Endothelial cell of umbilical vein (primary cell): ENCODE results near the gene MME. TPM values are rescaled to one million over a fixed set of nuclear protein-coding genes. Genes with fewer than 3 reads are reported as not detected.

Experiments used
- BruUV-seq: library from RNA; stranded (reverse); fragments of 400-500 nt; replicated peaks from 2 replicates; lab custom pipeline; 2021; lab: Mats Ljungman, UMichigan
- CTCF ChIA-PET: fragments of 300-600, 350-600 bp; sonication (Branson Sonifier 250); formaldehyde crosslinking; loops from one replicate; lab custom pipeline; 2021; ENCODE audit warnings: antibody characterized with exemption, inconsistent platforms; lab: Charles Lee
- POLR2A ChIA-PET: fragments of 300-600, 350-600 bp; sonication (Branson Sonifier 250); formaldehyde crosslinking; loops from one replicate; lab custom pipeline; 2021; ENCODE audit warnings: antibody characterized with exemption, inconsistent platforms; lab: Charles Lee
- DNase-seq: peaks from one replicate; pipeline ENCODE4 v3.0.0-alpha.2; 2011; ENCODE audit warnings: low read depth, low spot score
- FAIRE-seq: peaks from 2 replicates; lab custom pipeline; 2011; peaks lifted over from hg19 to GRCh38; lab: Jason Lieb, UNC
- H2AFZ ChIP-seq: 2 replicates; pipeline ENCODE4 v1.6.0; 2012; ENCODE audit warnings: low read depth, low read length, control low read depth, inconsistent platforms
- H3K27ac ChIP-seq: 2 replicates; pipeline ENCODE4 v1.5.1; 2011; ENCODE audit warnings: low read depth, mild to moderate bottlenecking, control low read depth, low read length, moderate library complexity; ENCODE audit not compliant: insufficient read depth
- H3K27me3 ChIP-seq, 2 experiments: 2 replicates each; pipeline versions ENCODE4 v1.6.0 to v1.6.1; 2011; ENCODE audit warnings: low read length in 2 of 2, mixed read lengths in 1 of 2; ENCODE audit not compliant: control insufficient read depth in 2 of 2, insufficient read depth in 2 of 2
- H3K36me3 ChIP-seq, 2 experiments: 2 replicates in 1 of 2; 3 replicates in 1 of 2; pipeline ENCODE4 v1.5.1; 2011; ENCODE audit warnings: low read length in 2 of 2, mild to moderate bottlenecking in 1 of 2, moderate library complexity in 1 of 2; ENCODE audit not compliant: control insufficient read depth in 2 of 2, insufficient read depth in 2 of 2; ENCODE audit errors: extremely low read depth in 1 of 2
- H3K4me1 ChIP-seq: 3 replicates; pipeline ENCODE4 v1.5.1; 2011; ENCODE audit warnings: mild to moderate bottlenecking, low read length; ENCODE audit not compliant: control insufficient read depth, insufficient read depth; ENCODE audit errors: extremely low read depth
- H3K4me2 ChIP-seq: 2 replicates; pipeline ENCODE4 v1.6.1; 2011; ENCODE audit warnings: low read length, control low read depth, mixed read lengths; ENCODE audit not compliant: insufficient read depth
- H3K4me3 ChIP-seq, 3 experiments: fragments of 200-600 bp in 1 of 3; sonication (generic), shearing (Covaris generic) in 1 of 3; replicated peaks in 1 of 3; 2 replicates each; pipeline ENCODE4 v1.5.1; 2011 to 2016; ENCODE audit warnings: control low read depth in 3 of 3, low read length in 3 of 3, mild to moderate bottlenecking in 2 of 3, inconsistent platforms in 1 of 3, low read depth in 1 of 3, moderate library complexity in 1 of 3; ENCODE audit not compliant: insufficient read depth in 1 of 3
- H3K79me2 ChIP-seq: 2 replicates; pipeline ENCODE4 v1.6.0; 2012; ENCODE audit warnings: low read length, inconsistent platforms; ENCODE audit not compliant: control insufficient read depth, insufficient read depth
- H3K9ac ChIP-seq: replicated peaks from 2 replicates; pipeline ENCODE3; 2011; ENCODE audit warnings: low read length, control low read depth; ENCODE audit not compliant: insufficient read depth; ENCODE audit errors: extremely low read depth
- H3K9me1 ChIP-seq: replicated peaks from 3 replicates; pipeline ENCODE4 v1.6.0; 2011; ENCODE audit warnings: mild to moderate bottlenecking, low read length; ENCODE audit not compliant: control insufficient read depth, insufficient read depth; ENCODE audit errors: extremely low read depth
- H3K9me3 ChIP-seq: replicated peaks from 2 replicates; pipeline ENCODE4 v1.5.1; 2012; ENCODE audit warnings: low read length, inconsistent platforms; ENCODE audit not compliant: control insufficient read depth, insufficient read depth
- H4K20me1 ChIP-seq: replicated peaks from 2 replicates; pipeline ENCODE3; 2011; ENCODE audit warnings: mild to moderate bottlenecking, low read length; ENCODE audit not compliant: control insufficient read depth, insufficient read depth; ENCODE audit errors: extremely low read depth
- CTCF ChIP-seq, 2 donors: IDR thresholded peaks; 1 replicate in 1 of 2; 2 replicates in 1 of 2; pipeline ENCODE4 v1.5.1; 2011; ENCODE audit warnings: low read length in 2 of 2, mild to moderate bottlenecking in 2 of 2, moderate library complexity in 2 of 2, control low read depth in 1 of 2, inconsistent platforms in 1 of 2, low read depth in 1 of 2; ENCODE audit not compliant: insufficient read depth in 1 of 2; ENCODE audit errors: extremely low read depth in 1 of 2
- EZH2 ChIP-seq: IDR thresholded peaks from 2 replicates; pipeline ENCODE4 v1.6.1; 2012; ENCODE audit warnings: borderline replicate concordance, low read depth, mild to moderate bottlenecking, moderate library complexity, low read length, inconsistent platforms; ENCODE audit not compliant: severe bottlenecking
- FOS ChIP-seq: IDR thresholded peaks from 2 replicates; pipeline ENCODE4 v1.6.1; 2011; ENCODE audit warnings: mild to moderate bottlenecking, low read length, moderate library complexity, borderline replicate concordance; ENCODE audit not compliant: insufficient read depth
- GATA2 ChIP-seq: IDR thresholded peaks from 2 replicates; pipeline ENCODE4 v1.7.0; 2011; ENCODE audit warnings: low read depth, mild to moderate bottlenecking, moderate library complexity, mixed read lengths, low read length; ENCODE audit not compliant: insufficient read length, insufficient read depth
- JUN ChIP-seq: IDR thresholded peaks from 2 replicates; pipeline ENCODE4 v1.6.1; 2011; ENCODE audit warnings: borderline replicate concordance, low read depth; ENCODE audit not compliant: insufficient read length, insufficient read depth
- MYC ChIP-seq: IDR thresholded peaks from one replicate; pipeline ENCODE4 v1.6.1; 2011; ENCODE audit warnings: mild to moderate bottlenecking, low read depth, low read length
- POLR2A ChIP-seq: IDR thresholded peaks from 2 replicates; pipeline ENCODE4 v1.6.1; 2012; ENCODE audit warnings: low read depth, mild to moderate bottlenecking, control low read depth, low read length
- POLR2AphosphoS5 ChIP-seq: IDR thresholded peaks from 2 replicates; pipeline ENCODE4 v1.6.1; 2012; ENCODE audit warnings: low read depth, mild to moderate bottlenecking, control low read depth, low read length, moderate library complexity; ENCODE audit not compliant: insufficient read depth
- dilution Hi-C: fragments of 300-500 bp; cut with MboI; formaldehyde crosslinking; loops from one replicate; pipeline ENCODE4 v1.15.0; 2019; ENCODE audit warnings: low sequenced_read_pairs; ENCODE audit not compliant: extremely low pct_ligation_motif_present
- intact Hi-C: fragments of 100-400 bp; cut with micrococcal nuclease; formaldehyde crosslinking; loops from one replicate; pipeline ENCODE4 v1.10.0; 2022
- polyA plus RNA-seq, 4 experiments: library from polyadenylated mRNA; depleted of rRNA in 3 of 4; stranded (reverse) in 3 of 4; unstranded in 1 of 4; fragments of >200 nt; gene quantifications; 2 replicates each; pipeline versions ENCODE4 v1.2.1 to v1.2.3, GENCODE V29; 2011 to 2012; ENCODE audit warnings: missing spikeins in 1 of 4
- total RNA-seq: library from RNA; stranded (reverse); gene quantifications from 2 replicates; pipeline ENCODE4 v1.2.3, GENCODE V29; 2021
- TF ChIP-seq, protein P1 (sequence below): IDR thresholded peaks from 2 replicates; pipeline ENCODE4 v1.6.1; 2011; ENCODE audit not compliant: insufficient read depth, insufficient read length

Gene MME
- total and polyA plus RNA-seq, 2 donors (not counting 3 experiments of a cell fraction or from before 2014, with no cell fraction given) = 6.0 to 10.5 TPM

GRCh38 chr3:155225417-155225816, 145.3 kb downstream of the MME start:
- dilution Hi-C loops = no loop called here
- DNase-seq (no peak), FAIRE-seq (no peak)
- H3K9me3 ChIP-seq = no peaks in the 10 kb centered on the region
- no peak for TF ChIP-seq POLR2A
- TF ChIP-seq MYC = no peak
- no peak for TF ChIP-seq JUN
- TF ChIP-seq EZH2 = no peak
- no peak for TF ChIP-seq CTCF (IDR thresholded peaks at IDR 0.05; ENCODE audit: extremely low read depth in 1 of 2, insufficient read depth in 1 of 2, low read depth in 1 of 2, low read length in 2 of 2)
- no peak for TF ChIP-seq POLR2AphosphoS5
- TF ChIP-seq, protein P1, sequence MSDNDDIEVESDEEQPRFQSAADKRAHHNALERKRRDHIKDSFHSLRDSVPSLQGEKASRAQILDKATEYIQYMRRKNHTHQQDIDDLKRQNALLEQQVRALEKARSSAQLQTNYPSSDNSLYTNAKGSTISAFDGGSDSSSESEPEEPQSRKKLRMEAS = no peak
- TF ChIP-seq GATA2 = no peak
- TF ChIP-seq FOS = no peak
- no peaks in the 10 kb centered on the region for H3K4me1 ChIP-seq
- H4K20me1 ChIP-seq = no peaks in the 10 kb centered on the region
- CTCF ChIA-PET = no interaction called here
- H2AFZ ChIP-seq = no peak overlapping the region
- H3K9me1 ChIP-seq = no peaks in the 10 kb centered on the region
- no peaks in the 10 kb centered on the region for H3K79me2 ChIP-seq
- H3K27me3 ChIP-seq = no peaks in the 10 kb centered on the region
- no peak overlapping the region for H3K9ac ChIP-seq
- no peak overlapping the region for H3K4me2 ChIP-seq
- no peaks in the 10 kb centered on the region for H3K36me3 ChIP-seq
- intact Hi-C loops = no loop called here
- no peak overlapping the region for H3K27ac ChIP-seq
- BruUV-seq = no TSS peak
- no peak overlapping the region for H3K4me3 ChIP-seq
- POLR2A ChIA-PET = no interaction called here
